SK-N-SH (cell line): ENCODE measurements around the gene RPL27. TPM values are rescaled to one million over a fixed set of nuclear protein-coding genes. Genes with fewer than 3 reads are reported as not detected.

Experiments used
- CTCF ChIA-PET: fragments of 300-600, 350-600 bp; formaldehyde crosslinking; extraction: SDS; loops from one replicate; lab custom pipeline; 2021; lab: Yijun Ruan, JAX
- POLR2A ChIA-PET: fragments of 350-600 bp; sonication (Branson Sonifier 250); formaldehyde crosslinking; extraction: SDS; loops from one replicate; lab custom pipeline; 2020; ENCODE audit warnings: antibody characterized with exemption, inconsistent platforms; lab: Yijun Ruan, JAX
- DNase-seq: peaks from one replicate; pipeline ENCODE4 v3.0.0; 2012
- H2AFZ ChIP-seq: fragments of 200-600 bp; sonication (generic); 2 replicates; pipeline ENCODE4 v1.8.1; 2016; ENCODE audit warnings: antibody characterized with exemption, mild to moderate bottlenecking, low read depth
- H3F3A ChIP-seq: fragments of 200-600 bp; sonication (generic); replicated peaks from 2 replicates; pipeline ENCODE3; 2016; ENCODE audit warnings: antibody characterized with exemption, mild to moderate bottlenecking; ENCODE audit not compliant: insufficient read depth
- H3K27ac ChIP-seq, 2 experiments: fragments of 200-500 bp in 1 of 2; fragments of 200-600 bp in 1 of 2; sonication (Bioruptor generic) in 1 of 2; sonication (generic), shearing (Covaris generic) in 1 of 2; 2 replicates each; pipeline versions ENCODE4 v1.5.1 to v1.6.1; 2014 to 2016; ENCODE audit warnings: low read depth in 2 of 2, inconsistent platforms in 1 of 2, low read length in 1 of 2, mild to moderate bottlenecking in 1 of 2, mixed read lengths in 1 of 2
- H3K27me3 ChIP-seq: fragments of 200-600 bp; sonication (generic), shearing (Covaris generic); 2 replicates; pipeline ENCODE4 v1.6.1; 2016; ENCODE audit warnings: mixed run types; ENCODE audit not compliant: insufficient read depth
- H3K36me3 ChIP-seq, 2 experiments: fragments of 200-500 bp in 1 of 2; fragments of 200-600 bp in 1 of 2; sonication (Bioruptor generic) in 1 of 2; sonication (generic) in 1 of 2; replicated peaks in 1 of 2; 2 replicates each; pipeline versions ENCODE3 to v1.5.1; 2014 to 2016; ENCODE audit warnings: low read length in 1 of 2, mild to moderate bottlenecking in 1 of 2; ENCODE audit not compliant: insufficient read depth in 2 of 2, control insufficient read depth in 1 of 2
- H3K4me1 ChIP-seq, 2 experiments: fragments of 200-500 bp in 1 of 2; fragments of 200-600 bp in 1 of 2; sonication (Bioruptor generic) in 1 of 2; sonication (generic), shearing (Covaris generic) in 1 of 2; 2 replicates each; pipeline versions ENCODE4 v1.5.1 to v1.6.1; 2014 to 2016; ENCODE audit warnings: low read depth in 1 of 2, low read length in 1 of 2, mixed run types in 1 of 2; ENCODE audit not compliant: insufficient read depth in 2 of 2, control insufficient read depth in 1 of 2
- H3K4me2 ChIP-seq: fragments of 200-600 bp; sonication (generic), shearing (Covaris generic); 2 replicates; pipeline ENCODE4 v1.6.1; 2017; ENCODE audit warnings: mixed run types
- H3K4me3 ChIP-seq, 2 experiments: fragments of 200-500 bp in 1 of 2; fragments of 200-600 bp in 1 of 2; sonication (Bioruptor generic) in 1 of 2; sonication (generic), shearing (Covaris generic) in 1 of 2; 2 replicates each; pipeline versions ENCODE4 v1.5.1 to v1.8.1; 2014 to 2016; ENCODE audit warnings: low read depth in 2 of 2, inconsistent platforms in 1 of 2, low read length in 1 of 2, mild to moderate bottlenecking in 1 of 2, mixed read lengths in 1 of 2, moderate library complexity in 1 of 2
- H3K79me2 ChIP-seq: fragments of 200-600 bp; sonication (generic); 2 replicates; pipeline ENCODE4 v1.8.1; 2017; ENCODE audit warnings: mild to moderate bottlenecking; ENCODE audit not compliant: insufficient read depth
- H3K9ac ChIP-seq: fragments of 200-600 bp; sonication (generic); 2 replicates; pipeline ENCODE4 v1.6.1; 2017; ENCODE audit warnings: mixed run types
- H3K9me2 ChIP-seq: fragments of 200-600 bp; sonication (generic); 2 replicates; pipeline ENCODE4 v1.6.1; 2017; ENCODE audit warnings: mixed run types
- H3K9me3 ChIP-seq: fragments of 200-600 bp; sonication (generic); 2 replicates; pipeline ENCODE4 v1.6.1; 2017; ENCODE audit warnings: mixed run types, mild to moderate bottlenecking, moderate library complexity
- H4K20me1 ChIP-seq: fragments of 200-600 bp; sonication (generic); 2 replicates; pipeline ENCODE4 v1.6.1; 2017; ENCODE audit warnings: mild to moderate bottlenecking, mixed run types; ENCODE audit not compliant: insufficient read depth
- EZH2phosphoT487 ChIP-seq: fragments of 200-600 bp; sonication (generic); IDR thresholded peaks from 2 replicates; pipeline ENCODE4 v1.6.1; 2017; ENCODE audit warnings: low read depth, mixed run types, mild to moderate bottlenecking, antibody characterized with exemption, moderate library complexity, borderline replicate concordance
- FOXM1 ChIP-seq: IDR thresholded peaks from 2 replicates; pipeline ENCODE4 v1.4.0; 2012; ENCODE audit warnings: low read depth, mild to moderate bottlenecking
- MXI1 ChIP-seq: IDR thresholded peaks from 2 replicates; pipeline ENCODE4 v1.6.1; 2012; ENCODE audit warnings: mild to moderate bottlenecking, low read depth, low read length, improper control_type of control experiment
- NFIC ChIP-seq: IDR thresholded peaks from 2 replicates; pipeline ENCODE4 v1.4.0; 2012; ENCODE audit warnings: borderline replicate concordance
- NRF1 ChIP-seq: IDR thresholded peaks from 2 replicates; pipeline ENCODE4 v1.6.1; 2012; ENCODE audit warnings: low read depth, mild to moderate bottlenecking, low read length
- RAD21 ChIP-seq: IDR thresholded peaks from 2 replicates; pipeline ENCODE4 v1.6.1; 2012; ENCODE audit warnings: mild to moderate bottlenecking, low read length
- REST ChIP-seq: IDR thresholded peaks from 2 replicates; pipeline ENCODE4 v1.6.1; 2012; ENCODE audit warnings: mild to moderate bottlenecking, low read depth, low read length, moderate library complexity
- SMC3 ChIP-seq: IDR thresholded peaks from 2 replicates; pipeline ENCODE4 v1.6.1; 2012; ENCODE audit warnings: low read depth, low read length, improper control_type of control experiment
- ZBTB33 ChIP-seq: IDR thresholded peaks from 2 replicates; pipeline ENCODE4 v1.4.0; 2012; ENCODE audit warnings: low read depth, borderline replicate concordance
- WGBS: methylation state at CpG from one replicate; pipeline ENCODE4 v1.1.6; 2017; ENCODE audit warnings: low lambda C conversion rate; 5-methylcytosine and 5-hydroxymethylcytosine counted together
- polyA plus RNA-seq, 3 experiments: library from polyadenylated mRNA; depleted of rRNA; stranded (reverse); fragments of >200 nt; gene quantifications; 2 replicates each; pipeline ENCODE4 v1.2.3, GENCODE V29; 2012

RPL27 gene
- polyA plus RNA-seq, 1 of the 3 experiments (the other 2 are of a cell fraction), result 6,383 TPM

- TF ChIP-seq FOXM1 (no peak), ZBTB33 (no peak), MXI1 (peak; percentile 97), SMC3 (peak; percentile 91), RAD21 (peak; percentile 85), REST (0 out of 2 replicates have a peak, but pooled peaks have one; percentile 22)
Measured at GRCh38 chr17:43024407-43025289, 26.4 kb downstream of the RPL27 start, which contains the start of gene RND2 (continued).

- POLR2A ChIA-PET, result interaction anchor here (1.6 to 2.0 kb wide), 3 partner anchors 9 to 146 kb away, joined by 9 to 20 read pairs (median 9); partner anchors contain the start of genes NBR1 and RPL27
- H3K4me2 ChIP-seq, result peak overlapping the region; percentile 83
- no peak for DNase-seq
- H3K4me3 ChIP-seq, result peak overlapping the region; percentile 56 to 63
- H3K27me3 ChIP-seq, result no peaks in the 10 kb centered on the region
- no peaks in the 10 kb centered on the region for H3K36me3 ChIP-seq
- TF ChIP-seq EZH2phosphoT487 (no peak), NFIC (no peak), MXI1 (no peak), NRF1 (no peak)
- 17% methylated on average over 26 of the region's 27 CpGs for WGBS
- H3K9me3 ChIP-seq, result no peaks in the 10 kb centered on the region
- no peaks in the 10 kb centered on the region for H3K9me2 ChIP-seq
- H3F3A ChIP-seq, result peaks cover 6% of the 10 kb centered on the region
- peak overlapping the region in 1 of 2 experiments; percentile 60; a peak in 1 of 4 replicates for H3K27ac ChIP-seq
- H3K4me1 ChIP-seq, result peaks cover 0 to 7% of the 10 kb centered on the region in 2 experiments; a peak in 1 of 4 replicates
- CTCF ChIA-PET, result interaction anchor here (0.9 to 2.3 kb wide), 5 partner anchors 9 to 57 kb away, joined by 3 to 17 read pairs (median 3); partner anchors contain the start of gene RPL27
- H3K9ac ChIP-seq, result peak overlapping the region; percentile 36; the same call in 1 of the 2 replicates
- no peaks in the 10 kb centered on the region for H4K20me1 ChIP-seq
- peaks cover 16% of the 10 kb centered on the region for H3K79me2 ChIP-seq
- H2AFZ ChIP-seq, result peak overlapping the region; percentile 76; the same call in 1 of the 2 replicates
Measured at GRCh38 chr17:43025290-43025657, 27.1 kb downstream of the RPL27 start.
